ENCODE results near the gene FCAR.
"Not testable (repeated sequence)": the region's sequence is repeated elsewhere in the genome, so short reads cannot be mapped to it uniquely, and the experiment has no call there.

FCAR gene

DNA sequence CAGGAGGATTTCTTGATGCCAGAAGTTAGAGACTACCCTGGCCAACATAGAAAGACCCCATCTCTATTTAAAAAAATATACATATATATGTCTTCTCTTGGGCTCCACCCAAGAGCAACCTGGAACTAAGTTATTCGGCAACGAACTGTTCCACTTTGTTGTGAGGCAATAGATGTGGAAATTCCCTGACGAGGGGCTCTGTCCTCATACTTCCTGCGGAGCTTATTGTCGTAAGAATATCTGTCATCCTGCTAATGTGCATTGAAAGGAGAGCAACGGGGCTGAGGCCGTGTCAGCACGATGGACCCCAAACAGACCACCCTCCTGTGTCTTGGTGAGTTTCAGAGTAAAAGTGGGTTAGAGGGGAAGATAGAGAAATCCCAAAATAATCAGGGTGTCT lies at the start of gene FCAR:
TSS of gene FCAR (plus strand) at position 246 of the 400 bp plus-strand sequence. CDS start at position 301, 55 bp downstream.
- DNase-seq (ENCODE audit: low spot score), result no peak

DNA sequence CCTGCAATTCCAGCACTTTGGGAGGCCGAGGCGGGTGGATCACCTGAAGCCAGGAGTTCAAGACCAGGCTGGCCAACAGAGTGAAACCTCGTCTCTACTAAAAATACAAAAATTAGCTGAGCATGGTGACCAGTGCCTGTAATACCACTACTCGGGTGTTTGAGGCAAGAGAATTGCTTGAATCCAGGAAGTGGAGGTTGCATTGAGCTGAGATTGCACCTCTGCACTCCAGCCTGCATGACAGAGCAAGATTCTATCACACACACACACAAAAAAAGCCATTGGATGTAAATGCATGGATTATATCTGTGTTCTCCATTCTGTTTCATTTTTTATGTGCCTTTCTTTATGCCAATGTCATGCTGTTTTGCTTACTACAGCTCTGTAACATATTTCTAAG lies 49.6 kb upstream of the FCAR start:
- DNase-seq (ENCODE audit: low spot score), result not testable (repeated sequence)

DNA sequence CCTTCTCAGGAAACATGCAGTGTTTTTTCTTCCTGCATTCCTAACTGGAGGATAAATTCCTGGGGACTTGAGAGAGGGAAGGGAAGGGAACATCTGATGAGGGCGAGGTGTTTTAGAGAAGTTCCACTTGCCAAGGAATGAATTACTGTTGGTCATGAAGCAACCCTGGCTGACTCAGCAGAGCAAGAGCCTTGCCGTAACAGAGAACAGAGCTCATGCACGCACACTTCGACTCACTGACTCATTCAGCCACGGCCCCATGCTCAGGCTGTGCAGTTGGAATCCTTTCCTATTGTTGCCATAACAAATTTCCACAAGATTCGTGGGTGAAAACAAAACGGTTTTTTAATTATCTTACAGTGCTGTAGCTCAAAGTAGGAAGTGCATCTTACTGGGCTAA lies 48.7 kb upstream of the FCAR start:
- not testable (repeated sequence) for DNase-seq (ENCODE audit: low spot score)

- not testable (repeated sequence) for DNase-seq (ENCODE audit: low spot score)
Measured at GRCh38 chr19:54828064-54828463, 46.0 kb upstream of the FCAR start.

- DNase-seq (ENCODE audit: low spot score), result not testable (repeated sequence)
Measured at GRCh38 chr19:54832496-54832895, 41.5 kb upstream of the FCAR start, which contains the start of gene KIR2DS4. TSS of gene KIR2DS4 (plus strand) at chr19:54832676.

DNA sequence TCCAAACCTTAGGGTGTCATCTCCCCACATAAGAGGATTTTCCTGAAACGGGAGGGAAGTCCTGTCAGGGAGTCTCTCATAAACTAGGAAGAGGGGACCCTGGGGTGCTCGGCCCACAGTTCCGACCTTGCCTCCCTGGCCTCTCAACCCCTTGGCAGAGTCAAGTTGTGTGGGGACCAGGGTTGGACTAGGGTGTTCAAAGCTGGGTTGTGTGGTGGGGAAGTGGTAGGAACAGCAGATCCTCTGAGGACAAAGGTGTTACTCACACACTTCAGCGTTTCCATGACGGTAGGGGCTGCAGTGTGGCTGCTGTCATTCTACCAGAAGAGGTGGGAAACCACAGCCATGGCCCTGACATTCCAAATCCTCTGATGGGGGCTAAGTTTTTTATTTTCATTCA lies 38.9 kb upstream of the FCAR start:
- not testable (repeated sequence) for DNase-seq (ENCODE audit: low spot score)

GRCh38 chr19:54837522-54837921 lies 36.5 kb upstream of the FCAR start:
- not testable (repeated sequence) for DNase-seq (ENCODE audit: low spot score)

- DNase-seq (ENCODE audit: low spot score), result not testable (repeated sequence)
Measured at GRCh38 chr19:54843171-54843570, 30.9 kb upstream of the FCAR start.

GRCh38 chr19:54850061-54850640 lies 23.9 kb upstream of the FCAR start, which contains the start of gene KIR3DL2:
TSS of gene KIR3DL2 (plus strand) at chr19:54850443. CDS start at chr19:54850476, 33 bp downstream.
- DNase-seq (ENCODE audit: low spot score), result not testable (repeated sequence)

GRCh38 chr19:54850930-54851329 lies 23.1 kb upstream of the FCAR start:
- no peak for DNase-seq (ENCODE audit: low spot score)

DNA sequence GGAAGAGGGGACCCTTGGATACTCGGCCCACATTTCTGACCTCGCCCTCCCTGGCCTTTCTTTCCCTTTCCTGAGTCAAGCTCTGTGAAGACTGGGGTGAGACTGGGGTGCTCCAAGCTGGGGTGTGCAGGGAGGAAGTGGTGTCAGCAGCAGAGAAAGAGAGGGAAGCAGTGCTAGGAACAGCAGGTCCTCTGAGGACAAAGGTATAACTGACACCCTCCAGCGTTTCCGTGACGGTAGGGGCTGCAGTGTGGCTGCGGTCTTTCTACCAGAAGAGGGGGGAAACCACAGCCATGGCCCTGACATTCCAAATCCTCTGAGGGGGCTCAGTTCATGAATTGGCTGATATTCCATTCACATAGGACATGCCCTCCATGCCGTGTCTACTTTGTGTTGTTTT lies 22.7 kb upstream of the FCAR start:
- no peak for DNase-seq (ENCODE audit: low spot score)

DNA sequence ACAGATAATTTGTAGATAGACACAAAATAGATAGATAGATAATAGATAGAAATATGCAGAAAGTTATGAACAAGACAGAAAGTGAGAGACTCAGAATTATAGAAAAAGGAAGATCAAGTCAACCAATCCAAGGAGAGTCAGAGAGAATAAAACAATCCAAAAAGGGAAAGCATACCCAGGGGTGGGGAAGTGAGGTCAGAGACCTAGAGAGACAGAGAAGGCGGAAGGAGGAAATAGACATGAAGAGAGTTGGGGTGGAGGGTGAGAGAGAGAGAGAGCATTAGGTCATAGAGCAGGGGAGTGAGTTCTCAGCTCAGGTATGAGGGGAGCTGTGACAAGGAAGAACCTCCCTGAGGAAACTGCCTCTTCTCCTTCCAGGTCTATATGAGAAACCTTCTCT lies 18.8 kb upstream of the FCAR start:
- not testable (repeated sequence) for DNase-seq (ENCODE audit: low spot score)

DNA sequence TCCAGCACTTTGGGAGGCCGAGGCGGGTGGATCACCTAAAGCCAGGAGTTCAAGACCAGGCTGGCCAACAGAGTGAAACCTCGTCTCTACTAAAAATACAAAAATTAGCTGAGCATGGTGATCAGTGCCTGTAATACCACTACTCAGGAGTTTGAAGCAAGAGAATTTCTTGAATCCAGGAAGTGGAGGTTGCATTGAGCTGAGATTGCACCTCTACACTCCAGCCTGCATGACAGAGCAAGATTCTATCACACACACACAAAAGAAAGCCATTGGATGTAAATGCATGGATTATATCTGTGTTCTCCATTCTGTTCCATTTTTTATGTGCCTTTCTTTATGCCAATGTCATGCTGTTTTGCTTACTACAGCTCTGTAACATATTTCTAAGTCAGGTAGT lies 15.6 kb upstream of the FCAR start:
- not testable (repeated sequence) for DNase-seq (ENCODE audit: low spot score)

DNA sequence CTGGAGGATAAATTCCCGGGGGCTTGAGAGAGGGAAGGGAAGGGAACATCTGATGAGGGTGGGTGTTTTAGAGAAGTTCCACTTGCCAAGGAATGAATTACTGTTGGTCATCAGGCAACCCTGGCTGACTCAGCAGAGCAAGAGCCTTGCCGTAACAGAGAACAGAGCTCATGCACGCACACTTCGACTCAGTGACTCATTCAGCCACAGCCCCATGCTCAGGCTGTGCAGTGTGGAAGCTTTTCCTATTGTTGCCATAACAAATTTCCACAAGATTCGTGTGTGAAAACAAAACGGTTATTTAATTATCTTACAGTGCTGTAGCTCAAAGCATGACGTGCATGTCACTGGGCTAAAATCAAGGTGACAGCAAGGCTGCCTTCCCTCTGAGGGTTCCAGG lies 14.6 kb upstream of the FCAR start:
- not testable (repeated sequence) for DNase-seq (ENCODE audit: low spot score)

GRCh38 chr19:54863459-54863858 lies 10.6 kb upstream of the FCAR start:
- DNase-seq (ENCODE audit: low spot score), result not testable (repeated sequence)

- DNase-seq (ENCODE audit: low spot score), result no peak
Measured at GRCh38 chr19:54871696-54872095, 2.3 kb upstream of the FCAR start.

GRCh38 chr19:54875506-54875905 lies 1.5 kb downstream of the FCAR start:
- DNase-seq (ENCODE audit: low spot score), result no peak

- DNase-seq (ENCODE audit: low spot score), result no peak
Measured at GRCh38 chr19:54877471-54877870, 3.4 kb downstream of the FCAR start.

DNA sequence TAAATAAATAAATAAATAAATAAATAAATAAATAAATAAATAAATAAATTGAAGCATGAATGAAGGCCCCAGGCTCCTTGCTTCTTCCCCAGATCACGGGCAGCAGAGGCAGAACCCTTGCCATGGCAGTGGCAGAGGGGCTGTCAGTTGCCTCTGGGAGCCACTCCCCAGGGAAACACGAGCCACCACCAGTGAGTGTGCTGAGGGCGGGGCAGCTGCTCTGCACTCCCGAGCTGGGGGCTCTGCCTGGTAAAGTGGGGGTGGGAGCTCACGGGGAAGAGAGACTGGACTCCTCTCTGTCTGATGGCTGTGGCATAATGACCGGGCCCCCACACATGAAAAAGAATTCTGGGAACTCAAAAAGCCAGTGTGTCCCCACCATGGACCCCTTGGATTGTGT lies 7.8 kb downstream of the FCAR start:
- no peak for DNase-seq (ENCODE audit: low spot score)

GRCh38 chr19:54882758-54883157 lies 8.7 kb downstream of the FCAR start:
- no peak for DNase-seq (ENCODE audit: low spot score)

DNA sequence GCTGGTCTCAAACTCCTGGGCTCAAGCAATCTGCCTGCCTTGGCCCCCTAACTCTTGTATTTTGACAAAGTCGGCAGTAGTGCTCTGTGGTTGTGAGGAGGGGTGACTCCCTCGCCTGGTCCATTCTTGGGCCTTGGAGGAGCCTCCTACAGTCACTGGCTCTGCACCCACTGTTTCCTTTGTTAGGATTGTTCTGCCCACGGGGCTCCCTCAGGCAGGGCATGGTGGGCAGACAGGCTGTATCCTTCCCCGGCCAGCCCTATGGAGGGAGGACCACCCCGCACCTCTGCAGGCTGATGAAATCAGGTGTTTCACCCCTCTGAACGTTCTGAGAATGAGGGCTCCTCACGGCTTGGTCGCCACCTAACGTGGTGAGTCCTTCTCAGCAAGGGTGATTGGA lies 9.2 kb downstream of the FCAR start:
- no peak for DNase-seq (ENCODE audit: low spot score)

- DNase-seq (ENCODE audit: low spot score), result no peak
Measured at GRCh38 chr19:54888239-54888638, 14.2 kb downstream of the FCAR start.

- DNase-seq (ENCODE audit: low spot score), result no peak
Measured at GRCh38 chr19:54889566-54889965, 15.5 kb downstream of the FCAR start.

DNA sequence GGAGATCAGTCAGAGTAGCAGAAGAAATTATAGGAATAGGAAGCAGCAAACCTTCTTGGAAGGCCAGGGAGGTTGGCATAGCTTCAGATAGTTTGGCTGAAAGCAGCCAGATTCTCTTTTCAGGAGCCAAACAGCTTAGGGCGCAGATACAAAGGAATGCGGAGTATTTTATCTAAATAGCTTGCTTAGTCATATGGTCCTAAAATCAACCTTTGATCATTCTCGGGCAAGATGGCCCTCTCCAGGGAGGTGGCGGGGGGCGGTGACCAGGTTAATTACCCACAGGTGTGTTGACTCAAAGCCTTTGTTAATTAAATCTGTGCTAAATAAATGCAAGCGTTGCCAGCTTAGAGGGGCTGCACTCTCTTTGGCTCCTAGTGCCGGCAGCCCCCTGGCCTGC lies 19.4 kb downstream of the FCAR start:
- no peak for DNase-seq (ENCODE audit: low spot score)
